Head of caudate nucleus (tissue), 42 donors: Measurements from ENCODE around the gene PROZ.

Experiments
- DNase-seq, 42 donors: peaks; one replicate each; pipeline versions ENCODE4 v3.0.0 to v3.0.0-alpha.2; 2020 to 2021; ENCODE audit warnings: mixed read lengths in 7 of 42
- intact Hi-C: fragments of 100-400 bp; cut with DNase I; formaldehyde crosslinking; loops from one replicate; pipeline ENCODE4 v1.15.0; 2022

Gene PROZ

GRCh38 chr13:113118261-113119021 lies 40.0 kb upstream of the PROZ start:
- DNase-seq = peak in 15 of 42 donors; percentile 5 to 32 (median 15)
- intact Hi-C loops = no loop called here

DNA sequence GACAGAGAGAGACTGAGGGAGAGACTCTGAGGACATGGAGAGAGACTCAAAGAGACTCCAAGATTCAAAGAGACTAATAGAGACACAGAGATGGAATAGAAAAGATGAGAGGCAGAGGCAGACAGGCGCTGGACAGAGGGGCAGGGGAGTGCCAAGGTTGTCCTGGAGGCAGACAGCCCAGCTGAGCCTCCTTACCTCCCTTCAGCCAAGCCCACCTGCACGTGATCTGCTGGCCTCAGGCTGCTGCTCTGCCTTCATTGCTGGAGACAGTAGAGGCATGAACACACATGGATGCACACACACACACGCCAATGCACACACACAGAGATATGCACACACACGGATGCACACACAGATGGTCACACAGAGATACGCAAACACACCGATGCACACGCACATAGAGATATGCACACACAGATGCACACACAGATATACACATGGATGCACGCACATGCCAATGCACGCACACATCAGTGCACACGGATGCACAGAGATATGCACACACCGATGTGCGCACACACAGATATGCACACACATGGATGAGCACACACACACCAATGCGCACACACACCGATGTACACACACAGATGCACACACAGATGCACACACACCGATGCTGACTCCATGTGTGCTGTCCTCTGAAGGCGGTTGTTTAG lies 39.2 kb upstream of the PROZ start:
- DNase-seq = peak in 10 of 42 donors; percentile 1 to 36 (median 18)
- intact Hi-C loops = no loop called here

DNA sequence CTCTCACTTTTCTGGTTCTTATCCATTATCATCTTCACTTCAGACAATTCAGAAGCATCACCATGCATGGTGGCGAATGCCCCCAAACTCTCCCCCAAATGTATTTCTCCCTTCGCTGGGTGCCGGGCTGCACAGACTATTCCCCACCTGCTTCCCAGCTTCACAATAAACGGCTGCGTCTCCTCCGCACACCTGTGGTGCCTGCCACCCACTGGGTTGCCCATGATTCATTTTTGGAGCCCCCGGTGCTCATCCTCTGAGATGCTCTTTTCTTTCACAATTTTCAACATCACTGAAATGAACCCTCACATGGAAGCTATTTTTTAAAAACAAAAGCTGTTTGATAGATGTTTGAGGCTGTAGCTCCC lies 38.6 kb upstream of the PROZ start:
- intact Hi-C loops = no loop called here
- peak in 34 of 42 donors; percentile 9 to 73 (median 48) for DNase-seq

- peak in 10 of 42 donors; percentile 3 to 35 (median 12) for DNase-seq
- intact Hi-C loops = no loop called here
These were observed 37.9 kb upstream of the PROZ start for GRCh38 chr13:113120300-113121182.

DNA sequence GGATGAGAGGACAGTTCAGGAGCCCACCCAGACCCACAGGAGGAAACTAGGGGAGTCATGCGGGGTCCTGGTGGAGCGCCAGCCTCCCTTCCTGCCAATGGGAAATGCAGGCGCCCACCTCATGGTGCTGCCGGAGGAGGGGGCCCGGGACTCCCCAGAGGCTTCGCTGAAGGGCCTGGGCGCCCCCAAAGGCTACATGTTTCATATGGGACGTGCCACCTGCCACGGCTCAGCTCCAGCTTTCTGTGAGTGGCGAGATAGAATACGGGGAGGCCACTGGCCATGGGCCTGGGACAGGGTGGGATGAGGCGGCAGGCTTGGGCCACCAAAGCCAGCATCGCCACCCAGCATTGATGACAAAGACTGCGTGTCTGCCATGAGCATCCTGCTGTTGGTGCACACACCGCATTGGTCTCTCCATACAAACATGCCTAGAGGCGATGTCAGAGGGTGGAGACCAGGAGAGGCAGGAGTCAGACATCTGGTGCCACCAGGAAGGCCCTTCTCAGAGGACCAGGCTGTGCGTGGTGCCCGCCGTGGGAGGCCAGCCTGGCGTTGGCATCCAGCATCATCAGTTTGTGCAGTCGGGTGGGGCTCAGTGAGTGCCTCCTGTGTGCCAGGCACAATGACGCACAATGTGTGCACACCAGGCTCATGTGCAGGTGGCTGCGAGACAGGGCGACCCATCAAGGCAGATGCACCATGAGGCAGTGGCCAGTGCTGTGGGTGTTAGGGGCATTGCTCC lies 37.1 kb upstream of the PROZ start:
- DNase-seq = peak in 11 of 42 donors; percentile 5 to 29 (median 10)
- intact Hi-C loops = no loop called here

- DNase-seq = peak in 6 of 42 donors; percentile 8 to 27 (median 11)
- intact Hi-C loops = no loop called here
These were observed 36.4 kb upstream of the PROZ start for GRCh38 chr13:113121928-113122471.

DNA sequence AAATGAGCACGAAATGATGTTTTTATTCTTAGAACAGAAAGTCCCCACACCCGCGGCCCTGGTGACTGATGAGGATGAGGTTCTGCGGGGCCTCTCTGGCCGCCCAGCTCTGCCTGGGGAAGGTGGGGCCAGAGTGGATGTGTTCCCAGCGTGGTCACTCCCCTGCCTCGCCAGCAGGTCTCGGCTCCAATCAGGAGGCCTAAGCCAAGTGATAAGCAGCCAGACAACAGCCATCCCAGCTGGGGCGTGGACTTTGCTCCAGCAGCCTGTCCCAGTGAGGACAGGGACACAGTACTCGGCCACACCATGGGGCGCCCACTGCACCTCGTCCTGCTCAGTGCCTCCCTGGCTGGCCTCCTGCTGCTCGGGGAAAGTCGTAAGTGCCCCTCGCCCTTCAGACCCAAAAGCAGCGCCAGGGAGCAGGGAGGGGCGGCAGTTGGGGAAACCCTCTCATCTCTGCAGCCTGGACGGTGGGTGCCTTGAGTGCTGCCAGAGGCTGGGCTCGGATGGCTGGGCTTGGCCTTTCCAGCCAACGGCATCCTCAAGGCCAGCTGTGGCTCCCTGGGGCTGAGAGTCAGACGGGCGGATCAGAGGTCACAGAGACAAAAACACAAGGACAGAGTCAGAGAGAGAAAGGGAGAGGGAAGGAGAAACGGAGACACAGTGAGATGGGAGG lies 35.8 kb upstream of the PROZ start, which contains the start of gene F10:
F10 (plus strand) TSS at position 250 of the 676 bp plus-strand sequence; CDS start at position 307, 57 bp downstream.
- intact Hi-C loops = no loop called here
- peak in 12 of 42 donors; percentile 7 to 40 (median 16) for DNase-seq

DNA sequence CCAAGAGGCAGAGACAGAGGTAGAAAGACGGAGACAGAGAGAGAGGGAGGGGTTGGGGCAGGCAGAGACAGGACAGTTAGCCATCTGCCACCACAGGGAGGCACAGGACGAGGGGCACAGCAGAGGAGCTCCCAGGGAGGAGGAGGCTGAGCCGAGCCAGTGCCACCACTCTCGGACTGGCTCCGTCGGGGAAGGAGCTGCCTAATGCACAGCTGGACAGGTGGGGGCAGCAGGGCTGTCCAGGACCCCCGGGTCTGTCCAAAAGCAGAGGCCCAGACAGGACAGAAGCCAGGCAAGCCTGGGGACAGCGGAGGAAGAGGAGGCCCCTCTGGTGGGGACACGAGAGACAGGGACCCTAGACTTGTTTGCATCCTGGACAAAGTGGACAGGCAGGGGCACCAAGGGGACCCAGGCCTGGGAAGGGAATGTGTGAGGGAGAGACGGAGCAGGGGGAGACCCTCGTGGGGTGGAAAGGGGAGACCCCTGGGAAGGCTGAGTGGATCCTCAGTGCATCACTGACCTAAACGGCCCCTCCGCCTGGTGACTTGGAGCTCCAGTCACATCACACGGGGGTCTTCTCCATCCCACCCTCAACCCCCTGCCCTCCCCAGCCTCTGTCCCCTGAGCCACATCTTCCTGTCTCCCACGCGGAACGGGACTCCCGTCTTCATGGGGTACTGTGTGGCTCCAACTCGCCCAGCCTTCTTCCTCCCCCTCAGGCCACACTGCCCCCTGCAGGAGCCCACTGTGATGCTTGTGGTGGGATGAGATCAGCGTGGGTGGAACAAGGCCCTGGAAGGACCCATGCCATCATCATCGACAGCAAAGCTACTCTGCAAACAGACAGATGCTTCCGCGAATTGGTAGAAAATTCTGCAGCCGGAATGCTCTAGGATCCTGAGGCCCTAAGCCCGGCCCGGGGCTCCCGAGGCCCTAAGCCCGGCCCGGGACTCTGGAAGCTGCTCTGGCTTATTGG lies 34.9 kb upstream of the PROZ start:
- peak in 11 of 42 donors; percentile 13 to 56 (median 25) for DNase-seq
- intact Hi-C loops = no loop called here

- intact Hi-C loops = no loop called here
- DNase-seq = peak in 9 of 42 donors; percentile 3 to 29 (median 10)
These were observed 34.1 kb upstream of the PROZ start for GRCh38 chr13:113124211-113124970.

GRCh38 chr13:113125506-113126264 lies 32.8 kb upstream of the PROZ start:
- peak in 7 of 42 donors; percentile 4 to 17 (median 7) for DNase-seq
- intact Hi-C loops = no loop called here

- peak in 9 of 42 donors; percentile 8 to 33 (median 16) for DNase-seq
- intact Hi-C loops = no loop called here
These were observed 31.9 kb upstream of the PROZ start for GRCh38 chr13:113126265-113127150.

DNA sequence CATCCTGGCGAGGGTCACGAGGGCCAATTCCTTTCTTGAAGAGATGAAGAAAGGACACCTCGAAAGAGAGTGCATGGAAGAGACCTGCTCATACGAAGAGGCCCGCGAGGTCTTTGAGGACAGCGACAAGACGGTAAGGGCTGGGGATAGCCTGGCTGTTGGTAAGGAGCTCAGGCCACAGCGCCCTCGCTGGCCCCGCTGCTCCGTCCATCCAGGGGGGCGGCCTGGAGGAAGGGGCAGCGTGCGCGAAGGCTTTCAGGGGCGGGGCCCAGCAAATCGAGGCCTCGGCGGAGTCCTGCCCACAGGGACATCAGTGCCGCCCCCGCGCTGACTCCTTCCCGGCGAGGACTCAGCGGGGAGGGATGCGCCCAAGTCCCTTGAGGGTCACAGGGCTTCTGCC lies 29.0 kb upstream of the PROZ start:
- intact Hi-C loops = no loop called here
- DNase-seq = peak in 6 of 42 donors; percentile 0 to 20 (median 9)

DNA sequence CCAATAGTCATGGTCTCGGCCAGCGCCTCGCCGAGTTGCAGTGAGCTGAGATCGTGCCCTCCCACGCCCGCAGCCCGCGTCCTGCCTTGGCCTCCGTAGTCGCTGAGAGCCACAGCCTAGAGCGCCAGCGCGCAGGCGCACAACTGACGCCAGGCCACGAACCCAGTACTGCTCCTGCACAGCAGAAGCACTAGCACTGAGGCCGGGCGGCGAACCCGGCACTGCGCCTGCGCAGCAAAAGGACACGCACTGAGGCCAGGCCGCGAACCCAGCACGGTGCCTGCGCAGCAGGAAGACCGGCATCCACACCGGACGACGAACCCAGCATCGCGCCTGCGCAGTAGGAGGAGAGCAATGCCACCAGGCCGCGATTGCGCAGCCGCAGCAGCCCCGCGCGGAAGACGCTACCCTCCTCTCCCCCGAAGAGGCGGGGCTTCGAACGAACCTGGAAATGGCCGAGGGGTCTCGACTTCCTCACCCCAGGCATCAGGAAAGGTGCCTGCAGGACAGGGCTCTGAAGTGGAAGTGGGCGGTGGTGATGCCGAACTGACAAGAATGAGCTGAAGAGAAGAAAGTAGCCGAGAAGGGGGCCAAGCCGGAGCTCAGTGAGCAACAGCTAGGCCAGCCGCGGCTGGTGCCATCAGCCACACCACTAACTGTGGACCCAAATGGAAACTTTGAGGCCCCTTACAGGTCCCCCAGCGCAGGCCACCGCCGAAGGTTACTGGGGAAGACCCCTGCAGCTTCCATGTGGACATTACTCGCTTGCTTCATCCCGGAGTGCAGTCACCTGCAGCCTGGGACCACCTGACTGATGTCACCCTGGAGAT lies 28.3 kb upstream of the PROZ start:
- peak in 14 of 42 donors; percentile 8 to 61 (median 32) for DNase-seq
- intact Hi-C loops = no loop called here
